HepG2 (cell line): ENCODE measurements around the gene GPATCH2.

Experiments
- ATF2 ChIP-seq: sonication (generic); formaldehyde crosslinking; IDR thresholded peaks from 2 replicates; pipeline ENCODE4 v1.4.0; 2020; ENCODE audit warnings: missing genetic modification reagents
- SMARCC2 ChIP-seq: fragments of 450-650 bp; IDR thresholded peaks from 2 replicates; pipeline ENCODE4 v1.6.1; 2017; ENCODE audit warnings: antibody characterized with exemption, mild to moderate bottlenecking
- SP4 ChIP-seq: sonication (generic); formaldehyde crosslinking; IDR thresholded peaks from 2 replicates; pipeline ENCODE4 v1.8.1; 2023; ENCODE audit warnings: mild to moderate bottlenecking, missing genetic modification reagents
- SRSF1 ChIP-seq: fragments of 200-400 bp; formaldehyde crosslinking; optimal IDR thresholded peaks from 2 replicates; pipeline ENCODE3; 2017; ENCODE audit warnings: mild to moderate bottlenecking, low read depth, low read length, moderate library complexity

DNA sequence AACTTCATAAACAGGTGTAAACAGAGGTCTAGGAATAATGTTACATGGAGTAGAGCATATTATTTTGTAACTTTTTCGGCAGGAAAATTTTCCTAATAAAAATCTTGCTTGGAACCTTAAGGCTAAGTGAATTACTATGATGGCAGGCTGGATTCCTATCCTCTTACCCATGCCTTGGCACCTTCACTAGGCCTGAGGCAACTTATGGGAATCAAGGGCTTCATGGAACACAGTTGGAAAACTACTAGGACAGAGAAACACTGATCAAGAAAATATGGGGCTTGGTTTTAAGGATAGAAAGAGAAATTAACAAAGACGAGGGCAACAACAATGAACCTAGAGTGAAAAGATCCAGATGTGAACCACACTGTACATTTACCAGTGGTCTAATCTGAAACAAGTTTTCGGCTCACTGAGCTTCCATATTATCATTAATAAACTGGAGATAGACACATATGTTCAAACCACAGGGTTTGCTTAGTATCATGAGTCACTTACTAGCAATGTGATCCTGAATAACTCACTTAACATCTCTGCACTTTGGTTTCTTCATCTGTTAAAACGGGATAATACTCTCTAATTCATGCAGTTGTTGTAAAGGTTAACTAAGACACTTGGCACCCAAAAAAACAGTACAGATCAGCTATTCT is 68.5 kb downstream of the GPATCH2 start:
- TF ChIP-seq SRSF1, result no peak
- TF ChIP-seq SP4 (CRISPR knock-in tag), result no peak
- no peak for TF ChIP-seq SMARCC2
- no peak for TF ChIP-seq ATF2 (CRISPR knock-in tag)
